ENCODE measurements around the gene FAM120B. TPM values are rescaled to one million over a fixed set of nuclear protein-coding genes. Genes with fewer than 3 reads are reported as not detected.

The FAM120B gene
- total RNA-seq, 6 experiments from 2014 or later: 33.3 to 36.6 (median 35.4) TPM

GRCh38 chr6:170454512-170455285, 148.1 kb downstream of the FAM120B start:
- peaks cover 4% of the 10 kb centered on the region for H3K4me1 Mint-ChIP-seq (ENCODE audit: low read depth)
- DNase-seq: no peak
- H3K9me3 Mint-ChIP-seq: no peaks in the 10 kb centered on the region
- no peaks in the 10 kb centered on the region for H3K36me3 Mint-ChIP-seq (ENCODE audit: low read depth)
- H3K4me3 Mint-ChIP-seq: no peak overlapping the region
- peaks cover 7% of the 10 kb centered on the region for H3K27me3 Mint-ChIP-seq (ENCODE audit: insufficient read depth)
- TF ChIP-seq CTCF (IDR thresholded peaks at IDR 0.05): no peak
- H3K27ac Mint-ChIP-seq: no peak overlapping the region

- H3K36me3 Mint-ChIP-seq (ENCODE audit: low read depth): no peaks in the 10 kb centered on the region
- H3K27me3 Mint-ChIP-seq (ENCODE audit: insufficient read depth): peaks cover 10% of the 10 kb centered on the region
- no peak overlapping the region for H3K27ac Mint-ChIP-seq
- DNase-seq: no peak
- peaks cover 10% of the 10 kb centered on the region for H3K4me1 Mint-ChIP-seq (ENCODE audit: low read depth)
- H3K4me3 Mint-ChIP-seq: no peak overlapping the region
- H3K9me3 Mint-ChIP-seq: no peaks in the 10 kb centered on the region
- TF ChIP-seq CTCF (IDR thresholded peaks at IDR 0.05): no peak
Observed at GRCh38 chr6:170455335-170455979, 148.9 kb downstream of the FAM120B start.

- Mint-ChIP-seq H3K9me3 (no peaks in the 10 kb centered on the region), H3K27ac (no peak overlapping the region)
Observed at GRCh38 chr6:170456334-170456733, 149.8 kb downstream of the FAM120B start.

More at GRCh38 chr6:170456334-170456733, 149.8 kb downstream of the FAM120B start:
- Mint-ChIP-seq H3K4me3 (no peak overlapping the region), H3K27me3 (ENCODE audit: insufficient read depth) (peaks cover 8% of the 10 kb centered on the region), H3K36me3 (ENCODE audit: low read depth) (no peaks in the 10 kb centered on the region), H3K4me1 (ENCODE audit: low read depth) (peaks cover 10% of the 10 kb centered on the region)
- no peak for DNase-seq
- no peak for TF ChIP-seq CTCF (IDR thresholded peaks at IDR 0.05)

Small RNA genes within 50 kb of the gene (microRNA-seq; reads per million reads assigned to microRNA genes)
- not detected for gene MIR4644

Other genes starting within 250 kb of the FAM120B start
- gene DLL1, start 15.7 kb upstream of the FAM120B start, total RNA-seq (2021; fragmentation: NEBNext Ultra II Directional; extraction: Animal tissue kit (Norgen Biotek cat#: 25700)): under 1 TPM; 0.26 to 0.83 (median 0.36) TPM
- gene PSMB1, start 246.5 kb downstream of the FAM120B start, total RNA-seq (2021; fragmentation: NEBNext Ultra II Directional; extraction: Animal tissue kit (Norgen Biotek cat#: 25700)): 100 to 1,000 TPM; 227 to 265 (median 252) TPM
- gene TBP, start 247.6 kb downstream of the FAM120B start, total RNA-seq (2021; fragmentation: NEBNext Ultra II Directional; extraction: Animal tissue kit (Norgen Biotek cat#: 25700)): 10 to 100 TPM; 12.6 to 16.3 (median 14.8) TPM